NT2/D1 (cell line): ENCODE data around the gene TMPRSS2.

Experiments used
- SUZ12 ChIP-seq: IDR thresholded peaks from 2 replicates; pipeline ENCODE4 v1.6.1; 2011; ENCODE audit not compliant: insufficient read length, insufficient read depth; ENCODE audit errors: extremely low read depth
- YY1 ChIP-seq: IDR thresholded peaks from 2 replicates; pipeline ENCODE4 v1.6.1; 2011; ENCODE audit not compliant: insufficient read length, insufficient read depth

- TF ChIP-seq YY1 (no peak), SUZ12 (no peak)
Observed at GRCh38 chr21:41526478-41527087, 18.6 kb upstream of the TMPRSS2 start.
